Neuronal stem cell (in vitro differentiated cells): ENCODE data around the gene CD79B.

Experiments used
- DNase-seq: peaks from one replicate; pipeline ENCODE4 v3.0.0-alpha.2; 2013; ENCODE audit warnings: low spot score
- H2AFZ ChIP-seq: one replicate; pipeline ENCODE4 v1.6.1; 2013; ENCODE audit warnings: mild to moderate bottlenecking, low read length, inconsistent platforms
- H2AK5ac ChIP-seq: 2 replicates; pipeline ENCODE4 v1.6.1; 2013; ENCODE audit warnings: low read depth, mild to moderate bottlenecking, inconsistent platforms, low read length, moderate library complexity, mixed read lengths
- H2BK120ac ChIP-seq: 2 replicates; pipeline ENCODE4 v1.6.1; 2013; ENCODE audit warnings: low read depth, mild to moderate bottlenecking, inconsistent platforms, low read length, moderate library complexity, mixed read lengths
- H2BK12ac ChIP-seq: one replicate; pipeline ENCODE4 v1.6.1; 2013; ENCODE audit warnings: low read length, inconsistent platforms
- H2BK15ac ChIP-seq: 2 replicates; pipeline ENCODE4 v1.6.1; 2013; ENCODE audit warnings: mild to moderate bottlenecking, low read length, inconsistent platforms, mixed read lengths
- H2BK5ac ChIP-seq: one replicate; pipeline ENCODE4 v1.6.1; 2013; ENCODE audit warnings: inconsistent platforms, mild to moderate bottlenecking, low read length, moderate library complexity
- H3K14ac ChIP-seq: one replicate; pipeline ENCODE4 v1.6.1; 2013; ENCODE audit warnings: low read length, inconsistent platforms
- H3K18ac ChIP-seq: 2 replicates; pipeline ENCODE4 v1.6.1; 2013; ENCODE audit warnings: low read length, inconsistent platforms
- H3K23ac ChIP-seq: 2 replicates; pipeline ENCODE4 v1.6.1; 2013; ENCODE audit warnings: low read depth, mild to moderate bottlenecking, mixed read lengths, low read length, inconsistent platforms; ENCODE audit not compliant: poor library complexity
- H3K27ac ChIP-seq: replicated peaks from 3 replicates; pipeline ENCODE4 v1.5.1; 2013; ENCODE audit warnings: low read length, inconsistent platforms
- H3K27me3 ChIP-seq, 3 experiments: 2 replicates each; pipeline ENCODE4 v1.6.1; 2013; ENCODE audit warnings: low read length in 3 of 3, mild to moderate bottlenecking in 2 of 3, inconsistent platforms in 1 of 3, low read depth in 1 of 3, mixed read lengths in 1 of 3, moderate library complexity in 1 of 3; ENCODE audit not compliant: control insufficient read depth in 3 of 3, insufficient read depth in 3 of 3
- H3K36me3 ChIP-seq, 2 donors: replicated peaks in 1 of 2; 2 replicates each; pipeline ENCODE4 v1.6.1; 2013; ENCODE audit warnings: low read length in 2 of 2; ENCODE audit not compliant: control insufficient read depth in 2 of 2, insufficient read depth in 2 of 2
- H3K4ac ChIP-seq: 2 replicates; pipeline ENCODE4 v1.6.1; 2013; ENCODE audit warnings: inconsistent platforms, mild to moderate bottlenecking, low read length, moderate library complexity
- H3K4me1 ChIP-seq, 2 donors: 1 replicate in 1 of 2; 2 replicates in 1 of 2; pipeline ENCODE4 v1.6.1; 2013; ENCODE audit warnings: low read length in 2 of 2, low read depth in 1 of 2; ENCODE audit not compliant: control insufficient read depth in 2 of 2, insufficient read depth in 1 of 2
- H3K4me2 ChIP-seq: one replicate; pipeline ENCODE4 v1.6.1; 2013; ENCODE audit warnings: mild to moderate bottlenecking, low read length, inconsistent platforms; ENCODE audit not compliant: insufficient read depth, poor library complexity, severe bottlenecking
- H3K4me3 ChIP-seq, 2 donors: 2 replicates each; pipeline ENCODE4 v1.5.1; 2013; ENCODE audit warnings: low read length in 2 of 2, mild to moderate bottlenecking in 2 of 2, inconsistent platforms in 1 of 2, moderate library complexity in 1 of 2
- H3K79me1 ChIP-seq: one replicate; pipeline ENCODE4 v1.6.1; 2013; ENCODE audit warnings: low read depth, mild to moderate bottlenecking, inconsistent platforms, low read length, moderate library complexity
- H3K9ac ChIP-seq: one replicate; pipeline ENCODE4 v1.6.1; 2013; ENCODE audit warnings: mild to moderate bottlenecking, low read depth, low read length, inconsistent platforms; ENCODE audit not compliant: poor library complexity
- H3K9me3 ChIP-seq, 2 donors: replicated peaks in 1 of 2; 2 replicates each; pipeline versions ENCODE3 to v1.6.1; 2013; ENCODE audit warnings: low read length in 2 of 2, mild to moderate bottlenecking in 2 of 2, inconsistent platforms in 1 of 2, low read depth in 1 of 2, mixed read lengths in 1 of 2, moderate library complexity in 1 of 2; ENCODE audit not compliant: control insufficient read depth in 2 of 2, insufficient read depth in 1 of 2
- H4K8ac ChIP-seq: one replicate; pipeline ENCODE4 v1.6.1; 2013; ENCODE audit warnings: low read depth, mild to moderate bottlenecking, inconsistent platforms, low read length, moderate library complexity
- H4K91ac ChIP-seq: one replicate; pipeline ENCODE4 v1.6.1; 2013; ENCODE audit warnings: low read length, low read depth, mild to moderate bottlenecking, inconsistent platforms; ENCODE audit not compliant: poor library complexity
- WGBS, 2 donors: extraction: QIAGEN DNeasy Blood & Tissue Kit; methylation state at CpG; one replicate each; pipeline ENCODE4 v1.1.7; 2013; ENCODE audit warnings: missing lambda C conversion rate in 2 of 2, mixed read lengths in 1 of 2; ENCODE audit not compliant: insufficient read length in 2 of 2, insufficient replicate concordance in 1 of 2; ENCODE audit errors: extremely low coverage in 2 of 2; 5-methylcytosine and 5-hydroxymethylcytosine counted together

Gene CD79B

GRCh38 chr17:63939884-63940283 lies 7.8 kb upstream of the CD79B start:
- no peak overlapping the region for H2AK5ac ChIP-seq
- H3K9me3 ChIP-seq, result peaks cover 0 to 4% of the 10 kb centered on the region in 2 donors
- H2AFZ ChIP-seq, result peak overlapping the region; percentile 21
- no peak overlapping the region for H3K18ac ChIP-seq
- H3K14ac ChIP-seq, result peak overlapping the region; percentile 60
- H2BK120ac ChIP-seq, result no peak overlapping the region
- no peak overlapping the region for H3K4ac ChIP-seq
- no peak overlapping the region for H3K4me2 ChIP-seq
- H3K36me3 ChIP-seq, result peaks cover 0 to 6% of the 10 kb centered on the region in 2 donors
- H2BK15ac ChIP-seq, result peak overlapping the region; percentile 34
- H3K4me1 ChIP-seq, result peaks cover 0 to 9% of the 10 kb centered on the region in 2 donors
- H4K8ac ChIP-seq, result no peak overlapping the region
- no peak overlapping the region for H3K27ac ChIP-seq
- no CpG with 5 or more reads among the region's 6 CpGs for WGBS, 2 donors
- no peak overlapping the region for H4K91ac ChIP-seq
- no peak overlapping the region for H3K4me3 ChIP-seq
- H2BK5ac ChIP-seq, result no peak overlapping the region
- peaks cover 0 to 3% (median 0%) of the 10 kb centered on the region in 3 experiments for H3K27me3 ChIP-seq
- H3K23ac ChIP-seq, result no peak overlapping the region
- no peak overlapping the region for H3K9ac ChIP-seq
- peaks cover 2% of the 10 kb centered on the region for H3K79me1 ChIP-seq
- H2BK12ac ChIP-seq, result no peak overlapping the region
- no peak for DNase-seq

- Histone ChIP-seq H3K18ac (no peak overlapping the region), H2AFZ (peak overlapping the region; percentile 21), H2AK5ac (no peak overlapping the region), H3K27ac (no peak overlapping the region), H3K9me3 (peaks cover 0 to 4% of the 10 kb centered on the region in 2 donors), H2BK120ac (no peak overlapping the region), H4K8ac (no peak overlapping the region), H3K4me1 (peaks cover 0 to 9% of the 10 kb centered on the region in 2 donors), H3K4me2 (no peak overlapping the region), H3K4me3 (no peak overlapping the region), H2BK15ac (peak overlapping the region; percentile 34), H3K4ac (no peak overlapping the region), H3K36me3 (peaks cover 0 to 6% of the 10 kb centered on the region in 2 donors), H3K79me1 (peaks cover 2% of the 10 kb centered on the region), H2BK12ac (no peak overlapping the region), H4K91ac (no peak overlapping the region), H3K14ac (peak overlapping the region; percentile 60), H3K27me3 (peaks cover 0 to 6% (median 0%) of the 10 kb centered on the region in 3 experiments), H3K23ac (no peak overlapping the region), H2BK5ac (no peak overlapping the region), H3K9ac (no peak overlapping the region)
- no peak for DNase-seq
- WGBS, 2 donors, result no CpG with 5 or more reads among the region's 9 CpGs
Measured at GRCh38 chr17:63939401-63939800, 7.3 kb upstream of the CD79B start.

- Histone ChIP-seq H3K14ac (no peak overlapping the region), H3K4me2 (no peak overlapping the region), H2BK120ac (no peak overlapping the region), H3K27ac (no peak overlapping the region), H3K18ac (peak overlapping the region; percentile 1), H3K4me3 (no peak overlapping the region), H3K27me3 (peaks cover 0 to 6% (median 0%) of the 10 kb centered on the region in 3 experiments), H4K8ac (no peak overlapping the region), H2BK12ac (no peak overlapping the region), H3K4me1 (peaks cover 0 to 9% of the 10 kb centered on the region in 2 donors), H3K9me3 (peaks cover 0 to 3% of the 10 kb centered on the region in 2 donors), H3K23ac (no peak overlapping the region), H2BK15ac (no peak overlapping the region), H2AK5ac (no peak overlapping the region), H3K79me1 (peaks cover 1% of the 10 kb centered on the region), H2AFZ (no peak overlapping the region), H3K9ac (no peak overlapping the region), H4K91ac (no peak overlapping the region), H2BK5ac (no peak overlapping the region), H3K36me3 (peaks cover 0 to 6% of the 10 kb centered on the region in 2 donors), H3K4ac (no peak overlapping the region)
- no peak for DNase-seq
- WGBS, 2 donors, result no CpG with 5 or more reads among the region's 4 CpGs
Measured at GRCh38 chr17:63937920-63938319, 5.8 kb upstream of the CD79B start.

DNA sequence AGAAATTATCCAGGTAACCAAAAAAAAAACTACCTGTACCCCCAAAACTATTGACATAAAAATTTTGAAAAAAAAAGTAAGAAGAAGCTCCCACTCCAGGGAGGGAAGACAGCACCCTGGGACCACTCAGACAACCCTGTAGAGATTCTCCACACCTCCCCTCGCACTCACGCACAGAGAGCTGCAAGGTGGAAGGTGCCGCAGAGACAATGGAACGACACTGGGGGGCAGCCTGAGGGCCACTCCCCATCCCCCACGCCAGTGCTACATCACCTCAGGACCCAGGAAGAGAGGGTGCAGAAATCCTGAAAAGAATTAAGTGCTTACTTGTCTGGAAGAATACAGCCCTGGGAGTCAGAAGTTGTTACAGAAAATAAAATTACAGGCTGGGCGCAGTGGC lies 5.2 kb upstream of the CD79B start:
- WGBS, 2 donors, result no CpG with 5 or more reads among the region's 6 CpGs
- peaks cover 0 to 7% of the 10 kb centered on the region in 2 donors for H3K4me1 ChIP-seq

More for the DNA sequence above, 5.2 kb upstream of the CD79B start:
- no peak overlapping the region for H3K18ac ChIP-seq
- no peak for DNase-seq
- peaks cover 0 to under 1% of the 10 kb centered on the region in 2 donors for H3K36me3 ChIP-seq
- no peak overlapping the region for H3K27ac ChIP-seq
- no peak overlapping the region for H3K9ac ChIP-seq
- no peaks in the 10 kb centered on the region for H3K79me1 ChIP-seq
- H3K4me3 ChIP-seq, result no peak overlapping the region
- no peak overlapping the region for H3K23ac ChIP-seq
- no peak overlapping the region for H3K4me2 ChIP-seq
- H3K9me3 ChIP-seq, result no peaks in the 10 kb centered on the region
- H2AK5ac ChIP-seq, result no peak overlapping the region
- no peak overlapping the region for H2BK15ac ChIP-seq
- no peak overlapping the region for H2AFZ ChIP-seq
- H2BK5ac ChIP-seq, result no peak overlapping the region
- H2BK12ac ChIP-seq, result no peak overlapping the region
- H4K8ac ChIP-seq, result no peak overlapping the region
- H4K91ac ChIP-seq, result no peak overlapping the region
- no peak overlapping the region for H2BK120ac ChIP-seq
- H3K14ac ChIP-seq, result no peak overlapping the region
- H3K27me3 ChIP-seq, result peaks cover 0 to 6% (median 0%) of the 10 kb centered on the region in 3 experiments
- no peak overlapping the region for H3K4ac ChIP-seq
